HG03139 (cell line): Measurements from ENCODE around the gene OR2F2.
A peak's percentile ranks its signal among the peaks of the same experiment; 100 is the strongest.

Source experiments
- ATAC-seq: cut with Tn5 transposase; IDR thresholded peaks from one replicate; pipeline ENCODE4 v1.9.1; 2021; ENCODE audit not compliant: unreplicated experiment

OR2F2 gene, protein sequence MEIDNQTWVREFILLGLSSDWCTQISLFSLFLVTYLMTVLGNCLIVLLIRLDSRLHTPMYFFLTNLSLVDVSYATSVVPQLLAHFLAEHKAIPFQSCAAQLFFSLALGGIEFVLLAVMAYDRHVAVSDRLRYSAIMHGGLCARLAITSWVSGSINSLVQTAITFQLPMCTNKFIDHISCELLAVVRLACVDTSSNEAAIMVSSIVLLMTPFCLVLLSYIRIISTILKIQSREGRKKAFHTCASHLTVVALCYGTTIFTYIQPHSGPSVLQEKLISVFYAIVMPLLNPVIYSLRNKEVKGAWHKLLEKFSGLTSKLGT

DNA sequence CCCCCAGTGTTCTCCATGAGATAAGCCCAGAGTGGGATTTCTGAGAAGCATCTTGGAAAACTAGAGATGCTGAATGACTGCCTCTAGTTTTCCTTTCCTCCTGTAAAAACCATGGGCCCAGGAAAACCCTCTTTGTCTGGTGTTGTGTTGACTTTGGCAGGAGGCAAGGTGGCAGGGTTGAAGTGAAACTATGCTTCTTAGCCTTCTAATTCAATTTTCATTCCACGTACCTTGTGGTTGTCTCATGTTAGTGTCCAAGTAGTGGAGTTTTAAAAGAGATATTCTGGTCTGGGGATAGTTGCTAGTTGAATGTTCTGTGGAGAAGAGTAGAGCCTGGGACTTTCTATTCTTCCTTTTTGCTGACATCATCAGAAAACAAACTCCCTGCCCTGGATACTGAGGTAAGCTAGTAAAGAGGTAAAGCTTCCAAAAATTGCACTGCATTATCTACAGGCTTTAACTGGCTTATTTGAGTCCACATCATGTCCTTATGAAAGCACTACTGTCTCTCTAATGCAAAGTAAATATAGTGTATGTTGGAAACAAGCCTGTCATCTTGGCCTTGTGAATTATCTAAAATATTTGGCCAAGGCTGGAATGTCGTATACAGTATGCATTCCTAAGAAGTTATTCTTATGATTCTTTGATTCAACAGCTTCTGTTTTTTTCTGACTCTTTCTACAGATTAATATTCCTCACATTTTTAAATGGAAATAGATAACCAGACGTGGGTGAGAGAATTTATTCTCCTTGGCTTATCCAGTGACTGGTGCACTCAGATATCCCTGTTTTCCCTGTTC lies at the start of gene OR2F2:
TSS of gene OR2F2 (plus strand) at position 708 of the 800 bp plus-strand sequence. CDS start at position 708, 0 bp downstream.
- ATAC-seq: no peak

DNA sequence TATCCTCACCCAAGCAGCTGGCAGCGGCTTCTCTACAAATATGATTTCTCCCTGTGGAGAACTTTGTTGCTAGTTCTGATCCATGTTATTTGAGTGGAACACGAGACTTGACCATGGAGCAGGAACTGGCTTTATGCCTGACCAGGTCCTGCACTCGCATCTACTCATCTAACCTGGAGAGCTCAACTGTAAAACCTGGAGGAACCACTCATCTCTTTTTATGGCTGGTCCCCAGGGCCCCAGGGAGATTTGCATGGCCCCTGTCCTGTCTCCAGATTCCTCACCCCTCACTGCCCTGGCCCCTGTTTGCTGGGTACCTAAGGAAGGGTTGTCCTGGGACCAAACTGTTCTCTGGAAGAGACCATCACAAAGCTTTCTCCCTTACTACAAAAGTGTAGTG lies 49.1 kb upstream of the OR2F2 start:
- peak; percentile 34 for ATAC-seq

DNA sequence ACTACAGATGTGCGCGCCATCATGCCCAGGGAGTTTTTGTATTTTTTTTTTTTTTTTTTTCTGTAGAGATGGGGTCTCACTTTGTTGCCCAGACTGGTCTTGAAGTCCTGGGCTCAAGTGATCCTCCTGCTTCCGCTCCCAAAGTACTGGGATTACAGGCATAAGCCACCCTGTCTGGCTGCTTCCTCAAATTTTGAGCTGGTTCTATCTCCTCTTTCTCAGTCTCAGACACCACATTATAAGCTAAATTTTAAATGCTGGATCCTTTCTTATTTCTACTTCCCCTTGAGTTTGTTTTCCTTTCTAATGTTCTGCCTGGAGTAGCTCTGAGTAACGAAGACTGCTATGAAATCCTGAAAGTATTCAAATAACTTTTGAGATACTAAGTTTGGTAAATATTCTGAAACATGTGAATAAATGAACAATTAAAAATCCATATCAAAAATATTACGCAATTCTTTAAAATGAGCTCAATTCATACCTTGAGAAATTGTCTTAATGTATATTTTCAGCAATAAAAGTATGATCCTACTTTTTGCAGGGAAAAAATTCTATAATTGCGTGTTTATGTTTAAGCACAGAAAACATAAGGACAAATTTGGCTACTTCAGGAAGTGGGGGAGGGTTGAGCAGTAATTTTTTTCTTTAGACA lies 48.1 kb upstream of the OR2F2 start:
- ATAC-seq: no peak

DNA sequence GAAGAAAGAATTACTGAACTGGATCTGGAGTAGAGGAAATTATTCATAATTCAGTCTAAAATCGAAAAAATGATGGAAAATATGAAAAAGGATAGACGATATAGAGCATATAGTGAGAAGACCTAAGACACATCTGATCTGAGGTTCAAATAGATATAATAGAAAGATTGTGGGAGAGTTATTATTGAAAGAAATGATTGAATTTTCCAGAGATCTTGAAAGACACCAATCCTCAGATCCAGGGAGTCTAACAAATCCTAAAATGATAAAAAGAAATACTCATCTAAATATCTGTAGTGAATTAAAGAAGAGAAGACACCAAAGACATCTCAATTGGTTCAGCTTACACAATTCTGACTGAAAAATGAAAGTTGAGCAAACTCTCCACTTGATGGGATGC lies 46.0 kb upstream of the OR2F2 start:
- ATAC-seq: no peak

DNA sequence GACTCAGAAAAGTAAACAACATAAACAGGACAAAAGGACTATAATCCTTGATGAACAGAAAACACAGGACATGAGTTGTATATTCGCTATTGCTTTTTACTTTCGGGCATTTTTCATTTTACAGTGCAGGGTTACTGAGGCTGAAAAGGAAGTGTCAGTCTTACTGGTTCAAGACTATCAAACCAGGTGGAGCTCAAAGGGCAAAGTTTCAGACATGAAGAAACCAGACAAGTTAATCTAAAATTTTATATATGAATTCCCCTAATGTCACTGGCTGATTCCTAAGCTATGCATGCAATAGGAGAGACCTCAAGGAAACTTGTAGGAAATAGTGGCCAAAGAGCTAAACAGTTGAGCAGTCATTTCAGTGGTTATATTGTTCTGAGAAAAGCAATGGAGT lies 44.5 kb upstream of the OR2F2 start:
- ATAC-seq: no peak

DNA sequence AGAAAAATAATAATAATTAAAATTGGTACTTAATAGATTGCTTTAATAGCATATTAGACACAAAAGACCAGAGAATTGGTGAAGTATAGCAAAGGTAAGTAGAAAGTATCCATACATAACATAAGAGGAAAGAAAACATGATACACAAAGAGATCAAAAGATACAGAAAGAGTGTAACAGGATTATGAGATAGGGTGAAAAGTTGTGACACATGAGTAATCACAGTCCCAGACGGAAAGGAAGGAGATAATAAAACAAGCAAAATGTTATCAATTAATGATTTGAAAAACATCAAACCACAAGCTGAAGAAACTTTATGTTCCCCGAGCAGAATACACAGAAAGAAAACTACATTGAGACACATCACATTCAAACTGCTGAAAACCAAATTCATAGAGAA lies 43.6 kb upstream of the OR2F2 start:
- no peak for ATAC-seq

DNA sequence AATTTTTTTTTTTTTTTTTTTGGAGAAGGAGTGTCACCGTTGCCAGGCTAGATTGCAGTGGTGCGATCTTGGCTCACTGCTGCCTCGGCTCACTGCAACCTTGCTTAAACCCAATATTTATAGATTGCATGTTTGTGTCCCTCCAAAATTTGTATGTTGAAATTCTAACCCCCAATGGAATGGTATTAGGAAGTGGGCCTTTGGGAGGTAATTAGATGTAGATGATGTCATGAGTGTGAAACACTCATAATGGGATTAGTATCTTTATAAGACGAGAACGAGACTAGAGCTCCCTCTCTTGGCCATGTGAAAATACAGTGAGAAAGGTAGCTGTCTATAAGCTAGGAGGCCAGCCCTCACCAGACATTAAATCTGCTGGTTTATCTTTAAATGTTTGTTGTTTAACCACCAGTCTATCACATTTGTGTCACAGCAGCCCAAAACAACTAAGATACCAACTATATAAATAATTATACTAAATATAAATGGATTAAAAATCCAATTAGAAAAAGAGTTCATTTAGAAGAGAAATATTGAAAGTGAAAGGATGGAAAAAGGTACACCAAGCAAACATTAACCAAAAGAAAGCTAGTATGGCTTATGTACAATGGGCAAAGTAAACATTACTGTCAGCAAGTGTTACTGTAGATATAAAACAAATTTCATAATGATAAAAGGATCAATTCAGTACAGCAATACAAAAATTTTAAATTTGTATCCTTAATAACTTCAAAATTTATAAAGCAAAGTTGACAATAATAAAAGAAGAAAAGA lies 42.3 kb upstream of the OR2F2 start:
- peak; percentile 91 for ATAC-seq

DNA sequence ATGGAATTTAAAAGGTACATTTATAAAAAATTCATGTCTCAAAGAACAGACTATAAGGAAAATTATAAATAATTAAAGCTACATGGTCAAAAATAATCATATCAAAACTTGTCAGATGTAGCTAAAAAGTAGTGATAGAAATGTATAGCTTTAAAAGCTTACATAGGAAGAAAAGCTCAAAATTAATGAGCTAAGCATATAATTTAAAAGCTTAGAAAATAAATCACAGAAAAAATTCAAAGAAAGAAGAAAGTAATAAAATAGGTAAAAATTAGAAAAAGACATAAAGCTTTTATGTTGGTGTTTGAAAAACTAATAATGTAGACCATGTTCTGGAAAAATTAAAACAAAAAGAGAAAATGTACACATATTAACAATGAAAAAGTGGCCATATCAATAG lies 38.4 kb upstream of the OR2F2 start:
- ATAC-seq: no peak

DNA sequence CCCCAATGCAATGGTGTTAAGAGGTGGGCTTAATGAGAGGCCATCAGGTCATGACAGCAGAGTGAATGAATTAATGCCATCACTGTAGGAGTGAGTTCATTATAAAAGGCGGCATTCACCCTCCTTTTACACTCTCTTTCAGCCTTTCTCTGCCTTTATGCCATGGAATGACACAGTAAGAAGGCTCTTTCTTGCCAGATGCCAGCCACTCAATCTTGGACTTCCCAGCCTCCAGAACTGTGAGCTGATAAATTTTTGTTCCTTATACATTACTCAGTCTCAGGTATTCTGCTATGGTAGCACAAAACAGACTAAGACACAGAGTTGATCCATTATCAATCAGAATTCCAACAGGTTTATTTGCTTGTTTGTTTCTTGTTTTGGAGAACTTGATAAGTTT lies 36.2 kb upstream of the OR2F2 start:
- no peak for ATAC-seq

DNA sequence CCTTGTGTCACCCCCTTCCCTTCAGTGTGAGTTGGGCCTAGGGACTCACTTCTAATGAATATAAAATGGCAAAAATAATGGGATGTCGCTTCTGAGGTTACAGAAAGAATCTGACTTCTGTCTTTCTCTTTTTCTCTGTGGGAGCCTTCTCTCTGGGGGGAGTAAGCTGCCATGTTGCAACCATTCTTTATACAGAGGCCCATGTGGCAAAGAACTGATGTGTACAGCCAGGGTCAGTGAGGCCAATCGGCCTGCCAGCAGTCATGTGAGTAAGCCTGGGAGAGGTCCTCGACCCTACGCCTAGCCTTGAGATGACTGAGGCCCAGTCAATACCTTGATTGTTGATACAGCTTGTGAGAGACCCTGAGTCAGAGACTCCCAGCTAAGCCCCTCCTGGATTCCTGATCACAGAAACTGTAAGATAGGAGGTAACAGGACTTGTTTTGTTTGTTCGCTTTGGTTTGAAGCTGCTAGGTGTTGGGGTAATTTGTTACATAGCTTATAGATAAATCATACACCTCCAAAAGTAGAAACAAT lies 34.7 kb upstream of the OR2F2 start:
- no peak for ATAC-seq

DNA sequence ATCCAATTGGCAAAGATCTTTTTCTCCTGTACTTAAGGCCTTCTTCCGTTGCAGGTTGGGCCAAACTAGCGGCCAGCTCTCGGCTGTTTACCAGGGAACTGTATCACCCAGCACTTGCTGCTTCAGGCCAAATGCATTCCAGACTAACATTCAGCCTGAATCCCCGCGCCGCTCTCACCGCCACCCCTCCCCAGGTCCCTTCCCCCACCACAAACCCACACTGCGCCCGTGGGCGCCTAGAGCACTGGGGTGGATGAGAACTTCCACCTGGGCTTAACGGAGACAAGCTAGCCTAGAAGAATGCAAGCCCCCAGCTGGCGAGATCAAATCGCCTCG lies 33.7 kb upstream of the OR2F2 start:
- ATAC-seq: no peak

DNA sequence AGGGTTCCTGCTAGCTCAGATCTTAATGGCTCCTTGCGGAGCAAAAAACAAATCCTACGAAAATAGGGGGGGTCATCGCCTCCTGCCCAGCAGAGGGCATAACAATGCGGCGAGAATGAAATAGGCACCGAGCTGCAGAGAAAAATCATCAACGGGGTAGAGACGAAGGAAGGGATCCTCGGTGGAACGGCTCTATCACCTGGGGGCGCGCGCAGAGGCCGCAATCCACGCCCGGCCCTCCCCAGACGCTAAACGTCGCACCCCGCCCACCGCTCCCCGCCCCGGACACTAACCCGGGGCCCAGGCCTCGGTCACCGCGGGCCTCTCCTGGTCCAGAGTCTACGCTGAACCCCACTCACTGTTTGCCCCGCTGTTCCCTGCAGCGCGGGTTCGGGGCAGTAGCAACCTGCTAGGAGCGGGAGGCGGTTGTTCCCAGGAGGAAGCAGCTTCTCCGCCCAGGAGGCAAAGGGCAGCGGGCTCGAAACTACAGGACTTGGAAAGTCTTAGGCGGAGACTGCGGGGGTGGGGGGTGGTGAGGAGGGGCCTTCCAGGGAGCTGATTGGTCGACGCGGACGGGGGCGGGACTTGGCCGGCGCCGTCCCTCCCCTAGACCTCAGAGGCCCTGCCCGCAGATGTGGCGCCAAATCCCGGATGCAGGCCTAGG lies 33.2 kb upstream of the OR2F2 start, which contains the start of gene TCAF1:
TSS of gene TCAF1 (minus strand) at position 509 of the 664 bp plus-strand sequence. CDS start 25,568 bp downstream, outside the sequence.
- ATAC-seq: peak; percentile 90

DNA sequence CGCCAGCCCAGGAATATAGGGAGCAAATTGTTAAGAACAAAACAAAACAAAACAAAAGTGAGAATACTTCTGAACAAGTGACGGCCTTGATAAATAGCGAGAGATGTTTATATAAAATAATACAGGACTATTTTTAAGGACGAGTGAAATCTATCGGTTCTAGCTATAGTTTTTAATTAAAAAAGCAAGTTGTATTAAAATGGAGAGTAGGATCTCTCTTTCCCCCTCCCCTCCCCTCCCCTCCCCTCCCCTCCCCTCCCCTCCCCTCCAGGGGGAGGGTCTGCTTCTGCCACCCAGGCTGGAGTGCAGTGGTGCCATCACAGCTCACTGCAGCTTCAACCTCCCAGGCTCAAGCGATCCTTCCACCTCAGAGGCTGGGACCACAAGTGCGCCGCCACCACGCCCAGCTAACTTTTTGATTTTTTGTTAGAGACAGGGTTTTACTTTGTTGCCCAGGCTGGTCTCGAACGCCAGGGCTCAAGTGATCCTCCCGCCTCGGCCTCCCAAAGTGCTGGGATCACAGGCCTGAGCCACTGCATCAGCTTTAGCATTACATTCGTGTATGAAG lies 32.6 kb upstream of the OR2F2 start:
- no peak for ATAC-seq

DNA sequence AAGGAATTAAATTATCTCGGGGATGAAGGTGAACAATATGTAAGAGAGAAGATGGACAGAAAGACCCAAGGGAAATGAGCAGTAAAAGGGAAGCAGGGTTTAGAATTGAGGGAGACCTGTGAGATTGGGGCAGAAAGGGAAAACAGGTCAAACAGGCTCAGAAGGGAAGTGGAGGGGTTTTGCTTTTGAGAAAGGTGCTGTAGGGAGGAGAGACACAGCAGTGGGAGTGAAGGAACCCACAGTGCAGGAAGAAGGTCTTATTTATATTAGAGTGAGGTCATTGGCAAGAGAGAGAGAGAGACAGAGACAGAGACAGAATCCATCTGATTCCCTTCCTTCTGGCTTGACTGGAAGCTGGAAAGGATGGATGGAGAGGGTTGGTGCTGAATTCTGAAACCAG lies 29.5 kb upstream of the OR2F2 start:
- ATAC-seq: no peak

DNA sequence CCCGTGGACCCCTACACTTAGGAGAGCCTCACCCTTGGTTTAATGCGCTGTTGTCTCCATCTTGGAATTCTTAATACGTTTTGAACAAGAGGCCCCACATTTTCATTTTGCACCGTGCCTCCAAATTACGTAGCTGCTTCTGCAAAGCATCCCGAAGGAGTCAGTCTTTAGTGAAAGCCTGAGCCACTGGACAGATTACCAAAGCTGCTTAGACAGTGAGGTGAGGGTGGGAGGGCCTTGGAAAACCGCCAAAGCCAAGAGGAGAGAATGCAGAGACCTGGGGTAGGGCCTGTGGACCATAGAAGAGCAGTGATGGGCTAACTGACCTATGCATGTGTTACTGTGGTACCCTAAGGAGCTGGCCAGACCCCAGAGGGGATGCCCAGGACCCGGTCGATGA lies 28.9 kb upstream of the OR2F2 start:
- no peak for ATAC-seq

DNA sequence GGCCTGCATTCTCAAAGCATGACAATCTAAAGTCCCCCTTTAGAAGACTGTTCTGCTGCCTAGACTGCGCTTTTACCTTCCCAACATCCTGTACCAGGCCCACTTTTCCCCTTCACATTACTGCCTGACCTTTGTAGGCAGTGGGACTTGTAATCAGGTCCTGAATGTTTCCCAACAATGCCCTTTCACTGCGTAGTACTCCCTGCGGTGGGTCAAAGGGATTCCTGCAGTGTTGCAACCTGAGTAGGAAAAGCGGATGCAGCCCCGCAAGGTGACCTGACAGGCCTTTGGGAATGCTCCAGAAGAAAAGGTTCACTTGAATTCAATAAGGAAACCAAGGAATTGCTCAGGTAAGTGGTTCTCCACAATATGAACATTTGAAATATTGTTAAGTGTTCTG lies 28.1 kb upstream of the OR2F2 start:
- no peak for ATAC-seq

DNA sequence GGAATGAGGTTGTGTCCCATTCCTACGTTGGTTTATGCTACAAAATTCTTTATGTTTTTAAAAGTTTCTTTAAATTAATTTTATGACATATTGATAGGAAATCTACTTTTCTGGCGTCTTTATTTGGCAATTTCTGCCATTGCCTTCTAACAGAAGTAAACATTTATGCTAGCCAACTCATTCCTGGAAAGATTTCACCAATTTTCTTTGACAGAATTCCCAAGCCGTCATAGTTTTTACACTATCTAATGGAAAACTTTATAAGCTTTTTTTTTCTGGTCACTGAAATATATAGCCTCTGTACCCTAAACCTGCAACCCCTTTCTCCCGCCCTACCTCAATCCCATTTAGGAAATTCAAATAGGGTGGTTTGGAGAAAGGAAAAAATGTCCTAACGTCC lies 26.9 kb upstream of the OR2F2 start:
- ATAC-seq: no peak

DNA sequence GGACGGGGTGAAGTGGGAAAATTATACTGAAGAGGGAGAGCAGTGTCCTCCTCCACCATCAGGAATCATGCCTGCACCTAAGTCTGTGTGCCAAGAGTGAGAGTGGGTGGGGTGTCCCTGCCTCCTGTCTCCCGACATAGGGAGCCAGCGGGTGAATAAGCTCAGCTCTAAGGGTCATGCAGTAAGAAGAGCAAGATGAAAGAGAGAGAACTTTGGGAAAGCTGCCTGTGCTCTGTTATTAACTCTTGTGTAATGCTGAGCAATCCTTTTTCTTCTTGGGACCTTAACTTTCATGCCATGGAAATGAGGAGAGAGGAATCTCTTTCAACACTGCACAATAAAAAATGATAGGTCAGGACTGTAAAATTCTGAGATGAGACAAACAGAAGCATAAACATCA lies 25.2 kb upstream of the OR2F2 start:
- no peak for ATAC-seq

DNA sequence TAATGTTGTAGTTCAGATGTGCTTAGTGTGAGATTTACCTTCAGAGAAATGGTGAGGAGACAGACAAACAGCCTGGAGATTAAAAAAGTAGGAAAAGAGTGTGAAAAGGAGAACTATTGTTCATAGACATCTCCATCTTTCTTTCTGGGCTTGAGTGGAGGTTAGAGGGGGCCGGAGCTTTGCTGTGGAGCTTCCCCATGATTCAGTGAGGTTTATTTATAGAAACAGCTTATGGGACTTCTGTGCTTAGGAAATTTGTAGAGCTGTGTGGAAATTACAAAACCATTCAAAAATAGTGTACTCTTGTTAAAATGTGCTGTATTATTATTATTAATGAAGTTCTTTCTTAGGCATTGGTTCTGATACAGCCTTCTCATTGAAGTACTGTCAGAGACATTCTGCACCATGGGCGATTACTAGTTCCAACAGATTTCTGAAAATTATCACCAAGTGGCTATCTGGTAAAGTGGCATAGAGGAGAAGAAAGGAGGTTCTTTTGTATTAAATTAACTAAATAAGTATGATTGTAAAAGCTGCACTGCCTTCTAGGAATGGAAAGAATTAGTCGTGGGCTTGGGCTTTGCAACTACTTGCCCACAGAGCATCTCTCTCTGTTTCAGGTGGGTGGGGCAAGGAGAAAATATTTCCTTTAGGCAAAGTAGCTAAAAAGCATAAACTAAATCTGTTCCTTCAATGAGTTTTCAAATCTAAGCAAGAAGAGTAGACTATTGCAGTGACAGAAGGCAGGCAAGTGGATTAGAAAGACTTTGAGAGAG lies 24.4 kb upstream of the OR2F2 start:
- no peak for ATAC-seq
